Measurements from ENCODE around the gene EMC10. TPM values are rescaled to one million over a fixed set of nuclear protein-coding genes. Genes with fewer than 3 reads are reported as not detected.
A peak's percentile ranks its signal among the peaks of the same experiment; 100 is the strongest.

EMC10 gene
- total and polyA plus RNA-seq, 9 donors: 84.2 to 122 (median 92.4) TPM

DNA sequence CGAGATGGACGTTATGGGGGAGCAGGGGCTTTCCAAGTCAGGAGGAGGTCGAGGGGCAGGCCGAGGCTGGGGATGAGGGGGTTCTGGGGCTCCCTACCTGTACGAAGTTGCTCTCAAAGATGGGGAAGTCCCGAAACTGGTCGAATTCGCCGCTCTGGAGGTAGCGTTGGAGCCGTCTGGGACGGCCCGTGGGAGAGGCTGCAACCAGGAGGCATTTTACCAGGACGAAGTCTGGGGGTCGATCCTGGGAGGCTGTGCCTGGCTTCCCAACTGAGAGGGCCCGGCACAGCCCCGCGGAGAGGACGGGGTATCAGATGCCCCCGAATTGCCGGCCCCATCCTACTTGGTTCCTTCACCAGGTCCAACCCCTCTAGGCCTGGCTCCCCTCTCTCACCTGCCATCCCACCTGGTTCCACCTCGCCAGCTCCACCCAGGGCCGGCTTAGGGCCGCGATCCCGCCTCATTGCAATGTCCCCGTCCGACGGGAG lies 527 bp upstream of the EMC10 start:
- Histone ChIP-seq H3K4me1 (ENCODE audit: control insufficient read depth, insufficient read depth, low read length) (peaks cover 16% of the 10 kb centered on the region), H3K9me3 (replicated peaks; ENCODE audit: control insufficient read depth, low read depth, low read length) (no peaks in the 10 kb centered on the region), H3K27me3 (ENCODE audit: control insufficient read depth, insufficient read depth, low read length) (no peaks in the 10 kb centered on the region), H3K4me3 (ENCODE audit: low read length) (peak overlapping the region; percentile 17), H3K27ac (ENCODE audit: low read length) (peak overlapping the region; percentile 88), H3K36me3 (ENCODE audit: control insufficient read depth, insufficient read depth, low read length) (peaks cover 29% of the 10 kb centered on the region)
- 62% methylated on average over 27 of the region's 29 CpGs for WGBS (ENCODE audit: insufficient coverage)
- no peak for DNase-seq

GRCh38 chr19:50476907-50477238 lies 566 bp downstream of the EMC10 start:
- H3K4me1 ChIP-seq (ENCODE audit: control insufficient read depth, insufficient read depth, low read length): peaks cover 16% of the 10 kb centered on the region
- 4% methylated on average over 12 of the region's 20 CpGs for WGBS (ENCODE audit: insufficient coverage)
- peak overlapping the region; percentile 95 for H3K27ac ChIP-seq (ENCODE audit: low read length)
- no peak for DNase-seq
- peaks cover 40% of the 10 kb centered on the region for H3K36me3 ChIP-seq (ENCODE audit: control insufficient read depth, insufficient read depth, low read length)
- no peaks in the 10 kb centered on the region for H3K27me3 ChIP-seq (ENCODE audit: control insufficient read depth, insufficient read depth, low read length)
- H3K4me3 ChIP-seq (ENCODE audit: low read length): peak overlapping the region; percentile 98
- H3K9me3 ChIP-seq (replicated peaks; ENCODE audit: control insufficient read depth, low read depth, low read length): no peaks in the 10 kb centered on the region

DNA sequence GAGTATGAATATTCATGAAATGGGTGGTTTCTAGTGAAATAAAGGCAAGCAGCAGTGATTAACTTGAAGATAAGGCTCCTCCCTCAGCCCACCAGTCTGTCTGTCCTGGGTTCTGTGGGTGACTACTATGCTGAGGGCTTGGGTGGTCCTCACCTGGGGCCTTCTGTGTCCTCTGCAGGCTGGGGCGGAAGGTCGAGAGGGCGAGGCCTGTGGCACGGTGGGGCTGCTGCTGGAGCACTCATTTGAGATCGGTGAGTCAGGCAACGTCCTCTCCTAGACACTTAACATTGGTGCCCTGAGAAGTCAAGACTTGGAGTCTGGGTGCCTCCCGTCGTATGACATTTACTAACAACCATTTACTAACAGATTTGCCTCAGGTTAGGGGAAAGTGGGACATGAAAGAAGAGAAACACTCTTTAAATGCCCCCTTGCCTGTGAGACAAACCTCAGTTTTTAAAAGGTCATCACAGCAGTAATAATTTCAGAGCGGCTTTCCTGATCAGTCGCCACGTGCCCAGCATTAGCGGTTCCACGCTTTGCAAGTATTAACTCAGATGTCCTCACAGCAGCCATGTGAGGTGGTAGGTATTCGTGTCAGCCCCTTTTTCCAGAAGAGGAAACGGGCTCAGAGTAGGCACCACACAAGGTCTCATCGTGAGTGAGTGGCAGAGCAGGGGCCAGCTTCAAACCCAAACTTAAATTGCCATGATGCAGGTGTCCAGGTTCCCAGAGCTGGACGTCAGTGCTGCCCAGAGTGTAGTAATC lies 1.6 kb downstream of the EMC10 start:
- no peaks in the 10 kb centered on the region for H3K27me3 ChIP-seq (ENCODE audit: control insufficient read depth, insufficient read depth, low read length)
- H3K9me3 ChIP-seq (replicated peaks; ENCODE audit: control insufficient read depth, low read depth, low read length): no peaks in the 10 kb centered on the region
- H3K4me1 ChIP-seq (ENCODE audit: control insufficient read depth, insufficient read depth, low read length): peaks cover 22% of the 10 kb centered on the region
- 95% methylated on average over 13 of the region's 17 CpGs for WGBS (ENCODE audit: insufficient coverage)
- H3K27ac ChIP-seq (ENCODE audit: low read length): no peak overlapping the region
- H3K4me3 ChIP-seq (ENCODE audit: low read length): no peak overlapping the region
- H3K36me3 ChIP-seq (ENCODE audit: control insufficient read depth, insufficient read depth, low read length): peaks cover 49% of the 10 kb centered on the region
- DNase-seq: no peak

GRCh38 chr19:50478901-50479715 lies 2.8 kb downstream of the EMC10 start:
- H3K4me3 ChIP-seq (ENCODE audit: low read length): no peak overlapping the region
- 77% methylated on average over 13 of the region's 19 CpGs for WGBS (ENCODE audit: insufficient coverage)
- H3K27me3 ChIP-seq (ENCODE audit: control insufficient read depth, insufficient read depth, low read length): no peaks in the 10 kb centered on the region
- no peak overlapping the region for H3K27ac ChIP-seq (ENCODE audit: low read length)
- H3K4me1 ChIP-seq (ENCODE audit: control insufficient read depth, insufficient read depth, low read length): peaks cover 30% of the 10 kb centered on the region
- peaks cover 58% of the 10 kb centered on the region for H3K36me3 ChIP-seq (ENCODE audit: control insufficient read depth, insufficient read depth, low read length)
- no peak for DNase-seq
- H3K9me3 ChIP-seq (replicated peaks; ENCODE audit: control insufficient read depth, low read depth, low read length): no peaks in the 10 kb centered on the region

GRCh38 chr19:50479761-50480251 lies 3.5 kb downstream of the EMC10 start:
- Histone ChIP-seq H3K27ac (ENCODE audit: low read length) (no peak overlapping the region), H3K4me3 (ENCODE audit: low read length) (no peak overlapping the region), H3K4me1 (ENCODE audit: control insufficient read depth, insufficient read depth, low read length) (peaks cover 30% of the 10 kb centered on the region), H3K36me3 (ENCODE audit: control insufficient read depth, insufficient read depth, low read length) (peaks cover 58% of the 10 kb centered on the region), H3K27me3 (ENCODE audit: control insufficient read depth, insufficient read depth, low read length) (no peaks in the 10 kb centered on the region), H3K9me3 (replicated peaks; ENCODE audit: control insufficient read depth, low read depth, low read length) (no peaks in the 10 kb centered on the region)
- DNase-seq: no peak
- 95% methylated on average over 14 of the region's 16 CpGs for WGBS (ENCODE audit: insufficient coverage)

- H3K27ac ChIP-seq (ENCODE audit: low read length): no peak overlapping the region
- H3K36me3 ChIP-seq (ENCODE audit: control insufficient read depth, insufficient read depth, low read length): peaks cover 58% of the 10 kb centered on the region
- WGBS (ENCODE audit: insufficient coverage): 86% methylated on average over 30 of the region's 37 CpGs
- no peaks in the 10 kb centered on the region for H3K9me3 ChIP-seq (replicated peaks; ENCODE audit: control insufficient read depth, low read depth, low read length)
- H3K4me3 ChIP-seq (ENCODE audit: low read length): no peak overlapping the region
- peaks cover 30% of the 10 kb centered on the region for H3K4me1 ChIP-seq (ENCODE audit: control insufficient read depth, insufficient read depth, low read length)
- DNase-seq: no peak
- H3K27me3 ChIP-seq (ENCODE audit: control insufficient read depth, insufficient read depth, low read length): no peaks in the 10 kb centered on the region
These were observed 4.2 kb downstream of the EMC10 start for GRCh38 chr19:50480281-50481111.

DNA sequence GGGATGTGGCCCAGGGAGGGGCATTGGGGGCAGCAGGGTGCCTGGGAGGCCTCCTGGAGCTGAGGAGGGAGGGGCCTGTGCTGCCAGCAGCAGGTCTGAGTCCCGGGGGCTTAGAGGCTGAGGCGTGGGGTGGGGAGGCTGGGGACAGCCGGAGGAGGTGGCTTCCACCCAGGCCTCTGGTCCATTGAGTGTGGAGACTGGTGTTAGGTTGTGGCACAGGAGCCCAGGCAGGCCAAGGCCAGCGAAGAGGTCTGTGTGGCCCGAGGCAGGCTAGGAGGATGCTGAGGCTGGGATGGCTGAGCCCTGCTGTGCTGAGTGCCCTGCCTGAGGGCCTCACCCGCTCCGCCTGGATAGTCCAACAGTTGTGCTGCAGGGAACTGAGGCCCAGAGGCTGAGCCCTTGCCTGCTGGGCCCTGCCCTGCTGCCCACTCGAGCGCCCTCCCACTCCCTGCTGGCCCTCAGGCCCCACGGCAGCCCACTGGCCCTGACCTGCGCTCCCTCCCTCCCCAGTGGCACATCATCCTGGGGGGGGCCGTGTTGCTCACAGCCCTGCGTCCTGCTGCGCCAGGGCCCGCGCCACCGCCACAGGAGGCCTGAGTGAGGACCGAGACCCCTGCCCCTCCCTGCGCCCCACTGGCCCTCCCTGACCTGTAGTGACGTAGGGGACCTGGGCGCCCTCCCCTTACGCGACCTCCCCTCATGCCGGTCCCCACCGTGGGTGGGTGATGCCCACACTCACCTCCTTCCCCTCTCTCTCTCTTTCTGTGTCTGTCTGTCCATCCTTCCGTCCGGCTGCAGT lies 5.2 kb downstream of the EMC10 start:
- DNase-seq: no peak
- peaks cover 62% of the 10 kb centered on the region for H3K36me3 ChIP-seq (ENCODE audit: control insufficient read depth, insufficient read depth, low read length)
- peaks cover 29% of the 10 kb centered on the region for H3K4me1 ChIP-seq (ENCODE audit: control insufficient read depth, insufficient read depth, low read length)
- H3K27me3 ChIP-seq (ENCODE audit: control insufficient read depth, insufficient read depth, low read length): no peaks in the 10 kb centered on the region
- H3K9me3 ChIP-seq (replicated peaks; ENCODE audit: control insufficient read depth, low read depth, low read length): peaks cover 3% of the 10 kb centered on the region
- no peak overlapping the region for H3K4me3 ChIP-seq (ENCODE audit: low read length)
- H3K27ac ChIP-seq (ENCODE audit: low read length): no peak overlapping the region
- 91% methylated on average over 22 of the region's 27 CpGs for WGBS (ENCODE audit: insufficient coverage)

DNA sequence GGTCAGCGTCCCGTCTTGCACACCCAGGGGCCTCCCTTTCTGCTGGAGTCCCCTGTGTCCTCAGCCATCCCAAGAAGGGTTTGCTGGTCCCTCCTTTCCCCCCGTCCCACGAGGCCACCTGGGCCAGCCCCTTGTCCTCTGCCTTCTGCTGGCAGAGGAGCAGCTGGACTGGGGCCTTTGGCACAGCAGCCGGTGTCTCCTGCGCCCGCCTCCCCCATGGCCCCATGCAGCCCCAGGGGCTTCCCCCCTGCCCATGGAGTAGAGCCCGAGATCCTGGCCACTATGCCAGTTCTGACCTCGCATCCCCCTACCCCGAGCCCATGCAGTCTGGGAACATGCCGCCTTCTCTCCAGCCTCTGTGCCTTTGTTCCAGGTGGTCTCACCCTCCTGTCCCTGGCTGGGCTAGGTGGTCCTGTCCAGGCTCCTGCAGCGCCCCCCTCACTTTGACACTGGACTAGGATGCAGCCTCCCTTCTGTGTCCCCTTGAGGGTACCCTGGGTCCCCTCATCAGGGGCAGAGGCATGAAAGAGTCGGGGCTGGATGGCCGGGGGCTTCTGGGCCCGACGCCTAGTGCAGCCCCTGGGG lies 6.1 kb downstream of the EMC10 start:
- DNase-seq: no peak
- no peak overlapping the region for H3K27ac ChIP-seq (ENCODE audit: low read length)
- H3K4me1 ChIP-seq (ENCODE audit: control insufficient read depth, insufficient read depth, low read length): peaks cover 25% of the 10 kb centered on the region
- no peak overlapping the region for H3K4me3 ChIP-seq (ENCODE audit: low read length)
- H3K36me3 ChIP-seq (ENCODE audit: control insufficient read depth, insufficient read depth, low read length): peaks cover 70% of the 10 kb centered on the region
- WGBS (ENCODE audit: insufficient coverage): 73% methylated on average over 11 of the region's 16 CpGs
- H3K27me3 ChIP-seq (ENCODE audit: control insufficient read depth, insufficient read depth, low read length): peaks cover 2% of the 10 kb centered on the region
- peaks cover 7% of the 10 kb centered on the region for H3K9me3 ChIP-seq (replicated peaks; ENCODE audit: control insufficient read depth, low read depth, low read length)

GRCh38 chr19:50482916-50483315 lies 6.6 kb downstream of the EMC10 start:
- peak overlapping the region; percentile 13 for H3K27ac ChIP-seq (ENCODE audit: low read length)
- H3K4me3 ChIP-seq (ENCODE audit: low read length): no peak overlapping the region
- 80% methylated on average over 9 of the region's 10 CpGs for WGBS (ENCODE audit: insufficient coverage)
- peaks cover 7% of the 10 kb centered on the region for H3K9me3 ChIP-seq (replicated peaks; ENCODE audit: control insufficient read depth, low read depth, low read length)
- H3K4me1 ChIP-seq (ENCODE audit: control insufficient read depth, insufficient read depth, low read length): peaks cover 22% of the 10 kb centered on the region
- peaks cover 72% of the 10 kb centered on the region for H3K36me3 ChIP-seq (ENCODE audit: control insufficient read depth, insufficient read depth, low read length)
- DNase-seq: no peak
- peaks cover 2% of the 10 kb centered on the region for H3K27me3 ChIP-seq (ENCODE audit: control insufficient read depth, insufficient read depth, low read length)
